AG04449 (cell line): ENCODE data around the gene NONO.
"Not testable (repeated sequence)": the region's sequence is repeated elsewhere in the genome, so short reads cannot be mapped to it uniquely, and the experiment has no call there.

ENCODE experiments used
- CTCF ChIA-PET: fragments of 350-600 bp; formaldehyde crosslinking; extraction: SDS; loops from one replicate; lab custom pipeline; 2021; ENCODE audit warnings: antibody characterized with exemption; lab: Yijun Ruan, JAX
- POLR2A ChIA-PET: fragments of 400-600, 350-600 bp; formaldehyde crosslinking; extraction: SDS; loops from one replicate; lab custom pipeline; 2020; ENCODE audit warnings: antibody characterized with exemption, inconsistent platforms; lab: Yijun Ruan, JAX
- DNase-seq: peaks from one replicate; pipeline ENCODE4 v3.0.0-alpha.2; 2010; ENCODE audit warnings: low read depth, low spot score
- H3K4me3 ChIP-seq: 2 replicates; pipeline ENCODE4 v1.5.1; 2011; ENCODE audit warnings: low read depth, mild to moderate bottlenecking, control low read depth, low read length
- CTCF ChIP-seq: IDR thresholded peaks from one replicate; pipeline ENCODE4 v1.5.1; 2011; ENCODE audit warnings: mild to moderate bottlenecking, moderate library complexity, low read length, control low read depth, inconsistent platforms; ENCODE audit not compliant: insufficient read depth; ENCODE audit errors: missing control alignments

The NONO gene

GRCh38 chrX:71256051-71256450 is 27.4 kb upstream of the NONO start:
- CTCF ChIA-PET, result no interaction called here
- no peak overlapping the region for H3K4me3 ChIP-seq
- POLR2A ChIA-PET, result no interaction called here
- DNase-seq, result no peak
- TF ChIP-seq CTCF, result no peak

- ChIA-PET POLR2A (no interaction called here), CTCF (no interaction called here)
These were observed 26.6 kb upstream of the NONO start for GRCh38 chrX:71256856-71257255.

GRCh38 chrX:71268624-71269023 is 14.8 kb upstream of the NONO start:
- H3K4me3 ChIP-seq, DNase-seq, CTCF ChIA-PET, POLR2A ChIA-PET: not testable (repeated sequence)

More at GRCh38 chrX:71256856-71257255, 26.6 kb upstream of the NONO start:
- no peak for DNase-seq
- no peak overlapping the region for H3K4me3 ChIP-seq
- no peak for TF ChIP-seq CTCF

GRCh38 chrX:71269801-71270395 is 13.5 kb upstream of the NONO start:
- no peak for DNase-seq
- POLR2A ChIA-PET, result no interaction called here
- no peak for TF ChIP-seq CTCF
- CTCF ChIA-PET, result no interaction called here
- no peak overlapping the region for H3K4me3 ChIP-seq

- H3K4me3 ChIP-seq, POLR2A ChIA-PET, DNase-seq, CTCF ChIA-PET: not testable (repeated sequence)
These were observed 11.1 kb upstream of the NONO start for GRCh38 chrX:71272313-71272712.

GRCh38 chrX:71281300-71281699 is 2.1 kb upstream of the NONO start:
- POLR2A ChIA-PET, H3K4me3 ChIP-seq, CTCF ChIA-PET, DNase-seq: not testable (repeated sequence)

GRCh38 chrX:71282514-71283402 is 677 bp upstream of the NONO start:
- TF ChIP-seq CTCF, result no peak
- no peak for DNase-seq
- peak overlapping the region; percentile 50 for H3K4me3 ChIP-seq
- ChIA-PET CTCF (interaction anchor here (0.8 to 1.6 kb wide), 3 partner anchors 11 to 120 kb away, joined by 3 to 5 read pairs (median 3); no protein-coding TSS in a partner anchor), POLR2A (interaction anchor here (0.6 to 1.0 kb wide), 8 partner anchors 10 to 313 kb away, joined by 3 to 7 read pairs (median 4); partner anchors contain the start of gene TAF1)
